Neural cell (in vitro differentiated cells): ENCODE data around the gene FOXD3. TPM values are rescaled to one million over a fixed set of nuclear protein-coding genes. Genes with fewer than 3 reads are reported as not detected.

ENCODE experiments used
- H2AFZ ChIP-seq: fragments of 200-600, 300-800 bp; sonication (generic), shearing (Covaris generic); 2 replicates; pipeline ENCODE4 v1.6.0; 2014; ENCODE audit warnings: low read depth, mild to moderate bottlenecking, antibody characterized with exemption, low read length, moderate library complexity
- H3F3A ChIP-seq: fragments of 200-600 bp; shearing (Covaris generic); 2 replicates; pipeline ENCODE4 v1.6.1; 2016; ENCODE audit warnings: mild to moderate bottlenecking, moderate library complexity, mixed read lengths, antibody characterized with exemption, low read length; ENCODE audit not compliant: insufficient read depth, poor library complexity, severe bottlenecking
- H3K27ac ChIP-seq: fragments of 200-600, 300-800 bp; sonication (generic), shearing (Covaris generic); 2 replicates; pipeline ENCODE4 v1.5.1; 2014; ENCODE audit warnings: mild to moderate bottlenecking, low read length, moderate library complexity
- H3K27me3 ChIP-seq: fragments of 300-800, 200-600 bp; sonication (generic), shearing (Covaris generic); 2 replicates; pipeline ENCODE4 v1.6.0; 2014; ENCODE audit warnings: mild to moderate bottlenecking, low read depth, low read length, moderate library complexity; ENCODE audit not compliant: insufficient read depth
- H3K36me3 ChIP-seq: fragments of 300-800, 200-600 bp; sonication (generic), shearing (Covaris generic); 2 replicates; pipeline ENCODE4 v1.5.1; 2014; ENCODE audit warnings: mild to moderate bottlenecking, antibody characterized with exemption, low read length, moderate library complexity; ENCODE audit not compliant: insufficient read depth
- H3K4me2 ChIP-seq: fragments of 300-800, 200-600 bp; sonication (generic), shearing (Covaris generic); 2 replicates; pipeline ENCODE4 v1.6.0; 2014; ENCODE audit warnings: mild to moderate bottlenecking, low read length
- H3K4me3 ChIP-seq: fragments of 300-800, 200-600 bp; sonication (generic), shearing (Covaris generic); 2 replicates; pipeline ENCODE4 v1.5.1; 2014; ENCODE audit warnings: mild to moderate bottlenecking, low read length, moderate library complexity
- H3K79me2 ChIP-seq: fragments of 200-600 bp; shearing (Covaris generic); replicated peaks from 2 replicates; pipeline ENCODE4 v1.6.0; 2014; ENCODE audit warnings: mild to moderate bottlenecking, low read length, moderate library complexity; ENCODE audit not compliant: insufficient read depth
- H3K9ac ChIP-seq: fragments of 300-800, 200-600 bp; sonication (generic), shearing (Covaris generic); 2 replicates; pipeline ENCODE4 v1.6.1; 2016; ENCODE audit warnings: mild to moderate bottlenecking, low read length, mixed read lengths
- H3K9me2 ChIP-seq: fragments of 200-600 bp; shearing (Covaris generic); 2 replicates; pipeline ENCODE4 v1.6.1; 2016; ENCODE audit warnings: mild to moderate bottlenecking, low read length, mixed read lengths; ENCODE audit not compliant: insufficient read depth
- H3K9me3 ChIP-seq: fragments of 200-600, 300-800 bp; sonication (generic), shearing (Covaris generic); 2 replicates; pipeline ENCODE4 v1.6.1; 2016; ENCODE audit warnings: mild to moderate bottlenecking, mixed run types, low read length, moderate library complexity, mixed read lengths
- H4K20me1 ChIP-seq: fragments of 200-600 bp; shearing (Covaris generic); 2 replicates; pipeline ENCODE4 v1.6.1; 2016; ENCODE audit warnings: mild to moderate bottlenecking, mixed run types; ENCODE audit not compliant: insufficient read depth
- EP300 ChIP-seq: fragments of 450-650 bp; conservative IDR thresholded peaks from 2 replicates; pipeline ENCODE4 v1.6.1; 2014; ENCODE audit warnings: antibody characterized with exemption, mild to moderate bottlenecking, moderate library complexity; ENCODE audit not compliant: poor library complexity, severe bottlenecking
- EZH2 ChIP-seq: fragments of 200-600, 300-800 bp; shearing (Covaris generic), sonication (generic); IDR thresholded peaks from 2 replicates; pipeline ENCODE4 v1.6.1; 2014; ENCODE audit warnings: antibody characterized with exemption, low read length, borderline replicate concordance, mild to moderate bottlenecking; ENCODE audit not compliant: insufficient read depth, poor library complexity, severe bottlenecking
- MXI1 ChIP-seq: fragments of 450-650 bp; conservative IDR thresholded peaks from 2 replicates; pipeline ENCODE4 v1.6.1; 2014; ENCODE audit warnings: antibody characterized with exemption, mild to moderate bottlenecking; ENCODE audit not compliant: poor library complexity, severe bottlenecking
- POLR2AphosphoS5 ChIP-seq: IDR thresholded peaks from 2 replicates; pipeline ENCODE4 v1.6.1; 2012
- RAD21 ChIP-seq: fragments of 450-650 bp; conservative IDR thresholded peaks from 2 replicates; pipeline ENCODE4 v1.6.1; 2014; ENCODE audit warnings: antibody characterized with exemption, mild to moderate bottlenecking, moderate library complexity
- REST ChIP-seq: IDR thresholded peaks from 2 replicates; pipeline ENCODE4 v1.6.1; 2012; ENCODE audit warnings: borderline replicate concordance
- SMC3 ChIP-seq: fragments of 450-650 bp; conservative IDR thresholded peaks from 2 replicates; pipeline ENCODE4 v1.6.1; 2014; ENCODE audit warnings: antibody characterized with exemption, mild to moderate bottlenecking, moderate library complexity; ENCODE audit not compliant: poor library complexity
- polyA plus RNA-seq: library from polyadenylated mRNA; depleted of rRNA; stranded (reverse); fragments of >200 nt; gene quantifications from 2 replicates; pipeline ENCODE4 v1.2.3, GENCODE V29; 2014

The FOXD3 gene
- polyA plus RNA-seq, 1 donor from 2014 or later = not detected

- no peak overlapping the region for H3K27ac ChIP-seq
- H2AFZ ChIP-seq = no peak overlapping the region
- TF ChIP-seq RAD21 (no peak), EP300 (no peak), SMC3 (no peak), EZH2 (peak; percentile 77)
- H3K36me3 ChIP-seq = no peaks in the 10 kb centered on the region
- H3K4me3 ChIP-seq = peak overlapping the region; percentile 54
- H4K20me1 ChIP-seq = no peaks in the 10 kb centered on the region
- peaks cover 6% of the 10 kb centered on the region for H3K9me3 ChIP-seq
- H3F3A ChIP-seq = no peaks in the 10 kb centered on the region
- no peak overlapping the region for H3K9ac ChIP-seq
- no peak overlapping the region for H3K4me2 ChIP-seq
- peaks cover 90% of the 10 kb centered on the region for H3K27me3 ChIP-seq
- H3K79me2 ChIP-seq = no peaks in the 10 kb centered on the region
- H3K9me2 ChIP-seq = no peaks in the 10 kb centered on the region
These were observed 5.2 kb upstream of the FOXD3 start for GRCh38 chr1:63316984-63317816.

GRCh38 chr1:63317817-63318152 lies 4.6 kb upstream of the FOXD3 start:
- no peaks in the 10 kb centered on the region for H3K36me3 ChIP-seq
- peaks cover 95% of the 10 kb centered on the region for H3K27me3 ChIP-seq
- no peak overlapping the region for H3K4me2 ChIP-seq
- peaks cover 6% of the 10 kb centered on the region for H3K9me3 ChIP-seq
- no peaks in the 10 kb centered on the region for H4K20me1 ChIP-seq
- no peaks in the 10 kb centered on the region for H3F3A ChIP-seq
- no peaks in the 10 kb centered on the region for H3K79me2 ChIP-seq
- H3K4me3 ChIP-seq = peak overlapping the region; percentile 54
- no peak overlapping the region for H3K27ac ChIP-seq
- TF ChIP-seq REST (no peak), EP300 (no peak), EZH2 (no peak), MXI1 (no peak)
- no peak overlapping the region for H3K9ac ChIP-seq
- H2AFZ ChIP-seq = no peak overlapping the region
- H3K9me2 ChIP-seq = no peaks in the 10 kb centered on the region

- Histone ChIP-seq H3K79me2 (no peaks in the 10 kb centered on the region), H3K27me3 (peaks cover 97% of the 10 kb centered on the region), H3K9me3 (peaks cover 6% of the 10 kb centered on the region), H3K4me3 (no peak overlapping the region), H2AFZ (no peak overlapping the region), H3F3A (no peaks in the 10 kb centered on the region), H3K9ac (no peak overlapping the region), H3K36me3 (no peaks in the 10 kb centered on the region), H3K9me2 (no peaks in the 10 kb centered on the region), H4K20me1 (no peaks in the 10 kb centered on the region), H3K27ac (no peak overlapping the region), H3K4me2 (no peak overlapping the region)
- TF ChIP-seq EZH2 (peak; percentile 62), RAD21 (no peak), POLR2AphosphoS5 (peak; percentile 61), SMC3 (no peak)
These were observed 4.0 kb upstream of the FOXD3 start for GRCh38 chr1:63318201-63318979.
